HT1080 (cell line): ENCODE data around the gene GUK1. TPM values are rescaled to one million over a fixed set of nuclear protein-coding genes. Genes with fewer than 3 reads are reported as not detected.
A peak's percentile ranks its signal among the peaks of the same experiment; 100 is the strongest.
"Not testable (repeated sequence)": the region's sequence is repeated elsewhere in the genome, so short reads cannot be mapped to it uniquely, and the experiment has no call there.

ENCODE experiments used
- DNase-seq: peaks from one replicate; pipeline ENCODE4 v3.0.0-alpha.2; 2015; ENCODE audit warnings: low read depth
- total RNA-seq: library from RNA; depleted of rRNA; stranded (reverse); fragments of >200 nt; shearing (Covaris generic); gene quantifications from 2 replicates; pipeline ENCODE4 v1.2.3, GENCODE V29; 2014

GUK1 gene
- total RNA-seq, 1 experiment from 2014 or later, result 208 TPM

- DNase-seq, result no peak
Observed at GRCh38 chr1:228161866-228162265, 21.8 kb downstream of the GUK1 start.

DNA sequence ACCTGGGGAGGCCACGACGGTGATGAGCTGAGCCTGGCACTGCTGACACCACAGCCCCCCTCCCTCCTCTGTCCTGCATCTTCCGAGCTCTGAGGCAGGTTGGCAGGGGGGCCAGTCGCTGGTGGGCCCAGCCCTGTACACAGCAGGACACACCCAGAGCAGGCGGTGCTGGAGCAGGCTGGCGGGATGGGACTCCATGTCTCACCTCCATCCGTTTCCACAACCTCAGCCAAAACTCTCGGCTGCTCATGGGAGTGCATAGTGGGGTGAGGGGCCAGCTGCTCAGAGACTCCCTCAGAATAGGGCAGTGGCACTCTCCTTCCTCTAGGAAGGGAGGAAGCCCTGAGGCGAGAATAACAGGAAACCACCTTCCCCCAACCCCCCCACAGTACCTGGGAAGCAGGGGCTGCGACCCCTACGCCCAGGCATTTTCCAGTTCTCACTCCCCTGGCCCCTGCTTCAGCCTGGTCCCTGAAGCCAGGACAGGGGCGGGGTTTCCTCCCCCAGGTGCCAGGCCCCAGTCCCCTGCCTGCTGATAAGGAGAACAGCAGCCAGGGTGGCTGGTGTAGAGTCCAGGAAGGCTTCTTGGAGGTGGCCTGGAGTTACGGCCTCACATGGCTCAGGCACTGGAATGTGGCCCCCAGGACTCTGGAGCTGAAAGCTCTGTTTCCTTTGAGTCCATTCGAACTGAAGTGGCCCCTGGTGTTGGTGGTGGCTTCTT lies 22.4 kb downstream of the GUK1 start:
- DNase-seq, result no peak

DNA sequence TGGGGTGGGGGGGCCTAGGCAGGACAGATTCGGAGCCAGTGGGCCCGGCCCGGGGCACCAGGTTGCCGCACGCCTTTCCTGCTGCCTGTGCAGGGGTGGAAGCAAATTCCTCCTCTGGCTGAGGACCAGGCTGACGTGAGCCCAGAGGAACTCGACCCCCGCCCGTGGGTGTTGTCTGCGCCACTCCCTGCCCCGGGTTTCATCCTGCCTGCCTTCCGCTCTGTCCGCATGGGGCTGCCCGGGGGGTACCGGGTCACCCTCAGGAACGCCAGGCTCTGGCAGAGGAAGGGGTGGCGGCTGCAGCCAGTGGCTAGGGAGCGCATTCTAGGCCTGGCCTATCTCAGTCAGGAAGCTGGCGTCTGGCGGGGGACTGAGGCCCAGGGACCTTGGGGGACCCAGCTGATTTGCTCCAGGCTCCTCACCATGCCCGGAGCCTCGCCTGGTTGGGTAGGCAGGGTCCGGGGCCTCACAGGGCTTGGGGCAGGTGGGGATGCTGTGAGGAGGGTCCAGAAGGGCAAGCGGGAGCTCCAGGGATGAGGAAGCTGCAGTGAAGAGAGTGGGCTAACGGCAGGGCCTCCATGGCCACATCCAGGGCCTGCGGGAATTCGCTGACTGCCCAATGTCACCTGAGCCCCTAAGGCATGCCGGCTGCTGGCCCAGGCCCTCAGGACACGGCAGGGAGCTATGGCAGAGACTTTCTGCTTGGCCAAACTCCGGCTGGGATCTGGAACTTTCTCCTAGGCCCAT lies 23.1 kb downstream of the GUK1 start:
- no peak for DNase-seq

DNA sequence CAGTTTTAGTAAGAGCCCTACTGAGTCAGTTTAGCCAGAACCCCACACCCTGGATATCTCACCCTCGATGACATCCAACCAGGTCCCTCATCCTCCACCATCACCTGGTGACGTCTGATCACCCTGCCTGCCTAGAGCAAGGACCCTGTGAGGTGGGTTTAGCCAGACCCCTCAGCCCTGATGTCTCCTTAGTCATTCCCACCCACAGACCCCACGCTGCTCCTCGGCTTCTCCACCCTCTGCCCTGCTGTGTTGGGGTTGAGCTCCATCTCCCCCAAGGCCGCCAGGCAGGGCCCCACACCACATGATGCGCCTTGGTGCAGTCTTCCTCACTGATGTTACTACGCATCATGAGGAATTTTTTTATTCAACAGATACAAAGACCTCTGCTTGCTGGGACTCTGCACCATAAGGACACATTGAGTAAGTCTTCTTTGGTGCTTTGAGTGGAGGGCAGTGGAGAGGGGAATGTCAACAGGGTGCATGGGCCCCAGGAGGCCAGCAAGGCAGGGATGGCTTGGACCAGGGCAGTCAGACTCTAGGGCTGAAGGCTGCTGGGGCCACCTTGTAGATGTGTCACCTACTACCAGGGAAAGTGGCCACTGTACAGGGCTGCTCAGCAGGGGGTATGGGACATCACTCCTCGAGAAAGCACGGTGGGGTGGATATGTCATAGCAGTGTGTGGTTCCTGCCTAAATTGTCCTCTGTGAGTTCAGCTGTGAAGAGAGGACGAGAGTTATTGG lies 23.9 kb downstream of the GUK1 start:
- DNase-seq, result no peak

DNA sequence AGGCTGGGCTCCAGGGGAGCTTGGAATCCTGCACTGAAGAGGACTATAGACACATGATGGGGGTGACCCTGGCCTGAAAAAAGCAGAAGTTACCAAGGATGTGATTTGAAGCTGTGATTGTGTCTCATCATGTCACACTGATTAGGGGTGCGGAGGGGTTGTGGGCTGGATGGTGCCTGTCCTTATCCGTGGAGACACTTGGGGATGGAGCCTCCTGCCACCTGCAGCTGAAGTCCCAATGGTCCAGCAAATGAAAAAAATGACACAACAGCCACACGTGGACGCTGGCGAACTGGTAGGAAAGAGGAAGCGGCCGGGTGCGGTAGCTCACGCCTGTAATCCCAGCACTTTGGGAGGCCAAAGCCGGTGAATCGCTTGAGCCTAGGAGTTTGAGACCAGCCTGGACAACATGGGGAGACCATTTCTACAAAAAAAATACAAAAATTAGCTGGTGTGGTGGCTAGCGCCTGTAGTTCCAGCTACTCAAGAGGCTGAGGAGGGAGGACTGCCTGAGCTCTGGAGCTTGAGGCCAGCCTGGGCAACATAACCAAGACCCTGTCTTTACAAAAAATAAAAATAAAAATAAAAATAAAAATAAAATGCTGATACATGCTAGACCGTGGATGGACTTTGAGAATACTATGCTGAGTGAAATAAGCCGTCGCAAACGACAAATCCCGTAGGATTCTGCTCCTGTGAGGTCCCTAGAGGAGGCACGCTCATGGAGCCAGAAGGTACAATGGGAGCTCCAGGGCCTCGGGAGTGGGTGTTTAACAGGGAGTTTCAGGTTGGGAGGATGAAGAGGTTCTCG lies 24.7 kb downstream of the GUK1 start:
- DNase-seq, result no peak

GRCh38 chr1:228165372-228166169 lies 25.5 kb downstream of the GUK1 start, which contains the start of gene IBA57:
IBA57 (plus strand) TSS chr1:228165804; CDS start chr1:228165817, 13 bp downstream.
- peak; percentile 97 for DNase-seq

DNA sequence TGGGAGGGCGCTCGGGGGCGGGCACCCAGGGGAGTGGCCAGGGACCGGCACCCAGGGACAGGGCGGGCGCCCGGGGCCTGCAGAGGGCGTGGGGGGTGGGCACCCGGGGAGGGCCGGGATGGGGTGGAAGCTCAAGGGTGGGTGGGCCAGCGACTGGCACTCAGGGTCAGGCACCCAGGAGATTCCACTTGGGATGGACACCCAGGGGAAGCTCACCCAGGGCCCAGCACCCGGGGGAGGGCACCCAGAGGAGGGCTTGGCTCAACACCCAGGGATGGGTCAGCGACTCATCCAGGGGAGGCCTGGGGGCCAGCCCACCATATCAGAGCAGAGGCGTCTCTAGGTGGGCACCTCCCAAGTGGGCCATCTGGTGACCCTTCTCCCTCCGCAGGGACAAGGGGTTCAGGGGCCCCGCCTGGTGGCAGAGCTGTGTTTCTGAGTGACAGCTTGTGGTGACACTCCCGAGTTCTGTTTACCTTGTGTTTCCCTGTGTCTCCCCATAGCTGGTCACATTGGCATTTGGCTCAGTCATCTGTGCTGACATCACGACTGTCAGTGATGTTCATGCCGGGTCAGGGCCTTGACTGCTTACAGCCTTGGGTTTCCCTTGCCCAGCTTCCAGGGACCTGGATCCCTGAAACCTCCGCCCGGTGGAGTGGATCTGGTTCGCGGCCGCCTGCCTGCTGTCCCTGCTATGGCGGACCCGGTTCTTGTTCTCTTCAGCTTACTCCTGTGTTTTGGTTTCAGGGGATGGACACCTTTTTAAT lies 26.3 kb downstream of the GUK1 start:
- peak; percentile 53 for DNase-seq

GRCh38 chr1:228168563-228169270 lies 28.6 kb downstream of the GUK1 start:
- no peak for DNase-seq

DNA sequence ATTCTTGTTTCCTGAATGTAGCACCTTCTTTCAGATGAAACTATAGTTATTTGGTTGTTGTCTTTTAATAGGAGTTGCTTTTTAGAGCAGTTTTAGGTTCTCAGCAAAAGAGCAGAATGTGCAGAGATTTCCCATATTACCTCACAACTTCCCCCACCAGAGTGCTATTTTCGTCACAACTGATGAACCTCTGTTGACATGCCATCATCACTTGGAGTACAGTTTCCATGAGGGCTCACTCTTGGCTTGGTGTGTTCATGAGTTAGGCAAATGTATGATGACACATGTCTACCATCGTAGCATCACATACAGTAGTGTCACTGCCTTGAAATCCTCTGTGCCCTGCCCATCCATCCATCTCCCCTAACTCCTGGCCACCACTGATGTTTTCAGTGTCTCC lies 29.3 kb downstream of the GUK1 start:
- DNase-seq, result no peak

DNA sequence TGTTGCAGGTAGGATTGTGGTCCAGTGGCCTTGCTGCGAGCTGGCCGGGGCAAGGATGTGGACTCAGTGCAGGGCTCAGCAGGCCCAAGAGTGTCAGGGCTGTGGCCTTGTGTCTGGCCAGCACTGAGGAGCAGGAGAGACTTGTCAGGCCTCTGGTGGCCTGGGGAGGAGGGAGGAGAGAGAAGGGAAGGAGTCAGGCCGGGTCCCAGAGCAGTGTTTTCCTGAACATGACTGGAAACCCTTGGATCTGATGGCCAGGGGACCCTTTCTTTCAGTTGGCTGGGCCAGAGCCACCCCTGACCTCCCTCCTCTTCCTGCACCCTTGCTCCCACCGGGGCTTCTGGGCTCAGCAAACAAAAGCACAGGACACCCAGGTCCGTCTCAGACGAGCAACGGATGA lies 30.6 kb downstream of the GUK1 start:
- no peak for DNase-seq

DNA sequence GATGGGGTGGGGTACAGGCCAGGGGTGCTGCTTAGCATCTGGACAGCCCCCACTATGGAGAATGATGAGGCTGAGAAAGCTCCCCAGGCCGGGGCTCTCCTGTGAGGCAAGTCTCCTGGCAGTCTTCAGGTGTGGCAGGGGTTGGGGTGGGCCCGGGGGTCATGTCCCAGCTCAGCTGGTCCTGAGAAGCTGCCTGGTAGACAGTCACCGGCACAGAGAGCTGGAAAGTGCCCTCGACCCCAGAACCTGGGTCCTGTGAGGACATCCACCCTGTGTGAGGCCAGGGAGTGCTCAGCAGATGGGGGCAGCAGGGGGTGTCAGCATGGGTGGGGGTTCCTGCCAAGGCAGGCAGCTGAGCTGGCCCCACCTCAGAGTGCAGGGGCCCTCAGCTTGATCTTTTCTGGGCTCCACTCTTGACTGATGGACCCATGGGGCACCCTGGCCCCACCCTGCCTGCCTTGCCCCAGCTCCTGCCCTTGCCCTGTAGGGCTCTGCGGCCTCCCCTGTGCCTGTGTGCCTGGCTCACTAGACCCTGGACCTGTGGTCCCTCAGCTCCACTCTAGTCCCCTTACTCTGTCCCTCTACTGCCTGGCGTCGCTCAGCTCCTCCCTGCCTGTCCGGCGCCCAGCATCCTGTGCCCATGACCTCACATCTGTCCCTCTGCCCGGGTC lies 31.3 kb downstream of the GUK1 start:
- DNase-seq, result no peak

GRCh38 chr1:228172591-228173527 lies 32.8 kb downstream of the GUK1 start:
- no peak for DNase-seq

- DNase-seq, result not testable (repeated sequence)
Observed at GRCh38 chr1:228173528-228174481, 33.7 kb downstream of the GUK1 start.

DNA sequence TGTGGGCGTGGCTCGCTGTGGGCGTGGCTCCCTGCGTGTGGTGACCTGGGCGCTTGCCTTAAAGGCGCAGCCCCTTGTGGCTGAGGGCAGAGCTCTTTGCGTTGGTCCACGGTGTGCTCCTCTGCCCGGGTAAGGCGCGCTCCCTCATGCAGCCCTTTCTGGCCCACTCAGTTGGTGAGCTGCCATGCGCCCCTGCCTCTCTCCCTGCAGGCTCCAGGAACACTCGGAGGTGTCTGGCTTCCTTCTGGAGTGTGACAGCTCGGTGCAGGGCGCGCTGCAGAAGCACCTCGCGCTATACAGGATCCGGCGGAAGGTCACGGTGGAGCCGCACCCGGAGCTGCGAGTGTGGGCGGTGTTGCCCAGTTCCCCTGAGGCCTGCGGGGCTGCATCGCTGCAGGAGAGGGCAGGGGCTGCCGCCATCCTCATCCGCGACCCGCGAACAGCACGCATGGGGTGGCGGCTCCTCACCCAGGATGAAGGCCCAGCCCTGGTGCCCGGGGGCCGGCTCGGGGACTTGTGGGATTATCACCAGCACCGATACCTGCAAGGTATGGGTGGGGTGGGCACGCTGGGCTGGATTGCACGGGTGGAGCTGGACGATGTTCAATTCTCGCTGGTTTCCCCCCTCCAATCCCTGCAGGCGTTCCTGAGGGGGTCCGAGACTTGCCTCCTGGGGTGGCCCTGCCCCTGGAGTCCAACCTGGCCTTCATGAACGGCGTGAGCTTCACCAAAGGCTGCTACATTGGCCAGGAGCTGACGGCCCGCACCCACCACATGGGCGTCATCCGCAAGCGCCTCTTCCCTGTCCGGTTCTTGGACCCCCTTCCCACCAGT lies 34.6 kb downstream of the GUK1 start:
- DNase-seq, result no peak
